ENCODE measurements around the gene THSD4. TPM values are rescaled to one million over a fixed set of nuclear protein-coding genes. Genes with fewer than 3 reads are reported as not detected.

The THSD4 gene
- total RNA-seq, 1 experiment from 2014 or later, result 36.3 TPM

DNA sequence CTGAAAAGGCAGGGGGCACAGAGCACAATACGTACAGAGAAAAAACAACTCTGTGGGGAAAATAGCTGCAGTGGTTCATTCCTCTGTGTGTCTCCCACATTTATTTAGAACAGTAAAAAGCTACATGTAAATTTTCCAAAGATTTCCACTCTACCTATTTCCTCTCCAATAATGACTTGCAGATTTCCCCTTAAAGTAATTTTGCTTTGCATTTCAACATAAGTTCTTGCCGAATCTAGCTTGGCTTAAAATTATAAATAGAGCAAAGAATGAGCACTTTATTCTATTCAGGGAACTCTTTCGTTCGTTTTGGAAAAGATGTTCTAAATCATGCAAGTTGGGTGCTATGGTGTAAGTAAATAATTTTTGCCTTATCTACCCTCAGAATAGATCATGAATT, 636.9 kb downstream of the THSD4 start:
- CTCF ChIA-PET, result interaction anchor here (0.5 to 4.9 kb wide), 13 partner anchors 9 to 927 kb away, joined by 3 to 51 read pairs (median 4); no protein-coding TSS in a partner anchor
- no peak for TF ChIP-seq CTCF (IDR thresholded peaks at IDR 0.05; ENCODE audit: unreplicated experiment)
- Mint-ChIP-seq H3K27ac (ENCODE audit: low read depth, unreplicated experiment) (peak overlapping the region; percentile 84), H3K36me3 (ENCODE audit: insufficient read depth, unreplicated experiment) (no peaks in the 10 kb centered on the region), H3K27me3 (ENCODE audit: insufficient read depth, unreplicated experiment) (no peaks in the 10 kb centered on the region), H3K4me3 (ENCODE audit: unreplicated experiment) (no peak overlapping the region), H3K4me1 (ENCODE audit: insufficient read depth, unreplicated experiment) (peaks cover 31% of the 10 kb centered on the region), H3K9me3 (ENCODE audit: unreplicated experiment) (no peaks in the 10 kb centered on the region)
- POLR2A ChIA-PET, result interaction anchor here (0.8 to 2.0 kb wide), 6 partner anchors 8 to 384 kb away, joined by 3 to 10 read pairs (median 4); no protein-coding TSS in a partner anchor
- no TSS peak for BruUV-seq (replicated peaks)
- intact Hi-C loops (cut with micrococcal nuclease), result loop anchor here (1.0 kb wide), 2 partner anchors 49 to 404 kb away; no protein-coding TSS in a partner anchor
- no peak for DNase-seq (ENCODE audit: unreplicated experiment)

- ChIA-PET POLR2A (interaction anchor here (0.8 to 2.0 kb wide), 8 partner anchors 9 to 458 kb away, joined by 3 to 10 read pairs (median 4); no protein-coding TSS in a partner anchor), CTCF (interaction anchor here (0.5 to 4.9 kb wide), 13 partner anchors 9 to 1377 kb away, joined by 3 to 51 read pairs (median 4); no protein-coding TSS in a partner anchor)
- Mint-ChIP-seq H3K27ac (ENCODE audit: low read depth, unreplicated experiment) (peak overlapping the region; percentile 84), H3K9me3 (ENCODE audit: unreplicated experiment) (no peaks in the 10 kb centered on the region), H3K4me1 (ENCODE audit: insufficient read depth, unreplicated experiment) (peaks cover 25% of the 10 kb centered on the region), H3K27me3 (ENCODE audit: insufficient read depth, unreplicated experiment) (no peaks in the 10 kb centered on the region), H3K36me3 (ENCODE audit: insufficient read depth, unreplicated experiment) (no peaks in the 10 kb centered on the region), H3K4me3 (ENCODE audit: unreplicated experiment) (peak overlapping the region; percentile 33)
- intact Hi-C loops (cut with micrococcal nuclease), result loop anchor here (1.0 kb wide), 2 partner anchors 49 to 404 kb away; no protein-coding TSS in a partner anchor
- TSS peak; percentile 40 for BruUV-seq (replicated peaks)
- TF ChIP-seq CTCF (IDR thresholded peaks at IDR 0.05; ENCODE audit: unreplicated experiment), result peak; percentile 28
- DNase-seq (ENCODE audit: unreplicated experiment), result peak; percentile 91
Measured at GRCh38 chr15:71752604-71753289, 637.5 kb downstream of the THSD4 start.

DNA sequence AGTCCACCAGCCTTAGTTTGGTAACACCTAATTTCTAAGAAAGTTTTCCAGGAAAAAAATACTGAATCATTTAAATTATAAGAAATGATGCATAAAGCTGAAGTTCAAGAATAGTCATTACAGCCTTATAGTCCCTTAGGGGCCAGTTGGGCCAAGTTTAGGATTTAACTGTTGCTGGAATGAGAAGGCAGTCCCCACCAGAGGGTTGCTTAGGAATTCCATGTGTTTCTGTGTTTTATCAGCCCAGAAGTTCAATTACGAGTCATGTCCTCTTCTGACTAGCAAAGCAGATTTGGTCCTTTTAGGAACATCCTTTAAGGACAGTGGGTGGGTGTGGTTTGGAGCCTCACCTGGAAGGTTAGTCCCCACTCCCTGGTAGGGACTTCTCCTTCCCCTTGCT, 638.1 kb downstream of the THSD4 start:
- Mint-ChIP-seq H3K9me3 (ENCODE audit: unreplicated experiment) (no peaks in the 10 kb centered on the region), H3K27me3 (ENCODE audit: insufficient read depth, unreplicated experiment) (no peaks in the 10 kb centered on the region), H3K36me3 (ENCODE audit: insufficient read depth, unreplicated experiment) (no peaks in the 10 kb centered on the region), H3K4me3 (ENCODE audit: unreplicated experiment) (no peak overlapping the region), H3K4me1 (ENCODE audit: insufficient read depth, unreplicated experiment) (peaks cover 19% of the 10 kb centered on the region), H3K27ac (ENCODE audit: low read depth, unreplicated experiment) (peak overlapping the region; percentile 84)
- CTCF ChIA-PET, result interaction anchor here (0.6 to 4.9 kb wide), 10 partner anchors 8 to 1377 kb away, joined by 3 to 51 read pairs (median 4); no protein-coding TSS in a partner anchor
- POLR2A ChIA-PET, result interaction anchor here (0.9 to 2.0 kb wide), 6 partner anchors 8 to 458 kb away, joined by 3 to 10 read pairs (median 4); no protein-coding TSS in a partner anchor
- TF ChIP-seq CTCF (IDR thresholded peaks at IDR 0.05; ENCODE audit: unreplicated experiment), result no peak
- intact Hi-C loops (cut with micrococcal nuclease), result no loop called here
- no peak for DNase-seq (ENCODE audit: unreplicated experiment)
- no TSS peak for BruUV-seq (replicated peaks)

DNA sequence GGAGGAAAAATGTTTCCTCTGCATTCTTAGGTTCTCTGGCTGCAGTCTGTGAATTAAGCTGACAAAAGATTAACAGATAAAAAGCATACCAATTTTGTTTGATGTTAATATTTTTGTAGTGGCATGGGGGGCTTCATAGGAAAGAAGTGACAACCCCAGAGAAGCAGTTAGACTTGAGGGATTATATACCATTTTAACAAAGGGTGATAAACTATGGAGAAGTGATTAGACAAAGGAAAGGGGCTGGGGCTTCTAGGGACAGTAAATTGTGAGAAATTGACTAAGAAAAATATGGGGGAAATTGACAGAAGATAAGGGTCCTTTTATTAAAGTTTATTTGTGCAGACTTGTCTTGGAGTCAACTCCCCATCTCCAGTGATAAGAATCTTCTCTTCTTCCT, 639.4 kb downstream of the THSD4 start:
- no peak for DNase-seq (ENCODE audit: unreplicated experiment)
- H3K27ac Mint-ChIP-seq (ENCODE audit: low read depth, unreplicated experiment), result no peak overlapping the region
- H3K36me3 Mint-ChIP-seq (ENCODE audit: insufficient read depth, unreplicated experiment), result no peaks in the 10 kb centered on the region
- peaks cover 16% of the 10 kb centered on the region for H3K4me1 Mint-ChIP-seq (ENCODE audit: insufficient read depth, unreplicated experiment)
- no peak overlapping the region for H3K4me3 Mint-ChIP-seq (ENCODE audit: unreplicated experiment)
- no peaks in the 10 kb centered on the region for H3K9me3 Mint-ChIP-seq (ENCODE audit: unreplicated experiment)
- no peak for TF ChIP-seq CTCF (IDR thresholded peaks at IDR 0.05; ENCODE audit: unreplicated experiment)
- intact Hi-C loops (cut with micrococcal nuclease), result no loop called here
- CTCF ChIA-PET, result interaction anchor here (0.5 to 4.9 kb wide), 6 partner anchors 11 to 514 kb away, joined by 3 to 35 read pairs (median 4); no protein-coding TSS in a partner anchor
- no TSS peak for BruUV-seq (replicated peaks)
- no peaks in the 10 kb centered on the region for H3K27me3 Mint-ChIP-seq (ENCODE audit: insufficient read depth, unreplicated experiment)
- POLR2A ChIA-PET, result interaction anchor here (0.6 to 1.2 kb wide), 2 partner anchors 45 to 414 kb away, joined by 3 to 4 read pairs; no protein-coding TSS in a partner anchor

All from MCF 10A (cell line).